Lower leg skin (tissue), 3 donors: ENCODE data around the gene SIPA1L2.

Source experiments
- CTCF ChIP-seq, 3 donors: fragments of 450-650 bp; IDR thresholded peaks; one replicate each; pipeline ENCODE4 v1.5.1; 2016; ENCODE audit warnings: antibody characterized with exemption in 3 of 3, mild to moderate bottlenecking in 3 of 3, moderate library complexity in 2 of 3
- POLR2A ChIP-seq, 2 donors: fragments of 450-650 bp; IDR thresholded peaks; one replicate each; pipeline ENCODE4 v1.6.1; 2016 to 2017; ENCODE audit warnings: antibody characterized with exemption in 2 of 2, mild to moderate bottlenecking in 1 of 2, moderate library complexity in 1 of 2

- TF ChIP-seq CTCF (IDR thresholded peaks at IDR 0.05) (no peak), POLR2A (IDR thresholded peaks at IDR 0.05) (no peak)
Measured at GRCh38 chr1:232643251-232643650, 13.3 kb upstream of the SIPA1L2 start.
